ENCODE data around the gene ADD2.
A peak's percentile ranks its signal among the peaks of the same experiment; 100 is the strongest.
"Not testable (repeated sequence)": the region's sequence is repeated elsewhere in the genome, so short reads cannot be mapped to it uniquely, and the experiment has no call there.

The ADD2 gene

GRCh38 chr2:70750320-70750719 is 17.7 kb downstream of the ADD2 start:
- no peak for DNase-seq

GRCh38 chr2:70748002-70748784 is 19.8 kb downstream of the ADD2 start:
- DNase-seq: no peak

- no peak for DNase-seq
Measured at GRCh38 chr2:70747284-70747683, 20.7 kb downstream of the ADD2 start.

- no peak for DNase-seq
Measured at GRCh38 chr2:70746094-70746974, 21.7 kb downstream of the ADD2 start.

- peak; percentile 10 for DNase-seq
Measured at GRCh38 chr2:70745276-70745825, 22.6 kb downstream of the ADD2 start.

GRCh38 chr2:70744397-70744796 is 23.6 kb downstream of the ADD2 start:
- DNase-seq: no peak

GRCh38 chr2:70743677-70744076 is 24.3 kb downstream of the ADD2 start:
- no peak for DNase-seq

GRCh38 chr2:70743068-70743467 is 24.9 kb downstream of the ADD2 start:
- DNase-seq: no peak

GRCh38 chr2:70739492-70739891 is 28.5 kb downstream of the ADD2 start:
- not testable (repeated sequence) for DNase-seq

- no peak for DNase-seq
Measured at GRCh38 chr2:70738159-70738558, 29.8 kb downstream of the ADD2 start.

GRCh38 chr2:70735071-70735470 is 32.9 kb downstream of the ADD2 start:
- no peak for DNase-seq

- no peak for DNase-seq
Measured at GRCh38 chr2:70733646-70734180, 34.3 kb downstream of the ADD2 start.

GRCh38 chr2:70732766-70733645 is 35.0 kb downstream of the ADD2 start:
- DNase-seq: no peak

- DNase-seq: no peak
Measured at GRCh38 chr2:70730730-70731129, 37.3 kb downstream of the ADD2 start.

GRCh38 chr2:70729647-70730046 is 38.4 kb downstream of the ADD2 start:
- DNase-seq: no peak

- DNase-seq: no peak
Measured at GRCh38 chr2:70728128-70728527, 39.9 kb downstream of the ADD2 start.

- DNase-seq: no peak
Measured at GRCh38 chr2:70726947-70727725, 40.9 kb downstream of the ADD2 start.

- no peak for DNase-seq
Measured at GRCh38 chr2:70725505-70725904, 42.5 kb downstream of the ADD2 start.

GRCh38 chr2:70724366-70724765 is 43.6 kb downstream of the ADD2 start:
- DNase-seq: no peak

GRCh38 chr2:70723286-70723885 is 44.6 kb downstream of the ADD2 start:
- DNase-seq: no peak

- no peak for DNase-seq
Measured at GRCh38 chr2:70720124-70720523, 47.9 kb downstream of the ADD2 start.

Measured in NCI-H446 treated with DMSO at 0.1 percent for 48 hours (cell line).